ENCODE data around the gene FEM1B. TPM values are rescaled to one million over a fixed set of nuclear protein-coding genes. Genes with fewer than 3 reads are reported as not detected.

Gene FEM1B
- total and polyA plus RNA-seq, 2 of the 8 experiments (the other 6 are each of a cell fraction or from before 2014, with no cell fraction given), result 36.1 to 83.8 TPM

DNA sequence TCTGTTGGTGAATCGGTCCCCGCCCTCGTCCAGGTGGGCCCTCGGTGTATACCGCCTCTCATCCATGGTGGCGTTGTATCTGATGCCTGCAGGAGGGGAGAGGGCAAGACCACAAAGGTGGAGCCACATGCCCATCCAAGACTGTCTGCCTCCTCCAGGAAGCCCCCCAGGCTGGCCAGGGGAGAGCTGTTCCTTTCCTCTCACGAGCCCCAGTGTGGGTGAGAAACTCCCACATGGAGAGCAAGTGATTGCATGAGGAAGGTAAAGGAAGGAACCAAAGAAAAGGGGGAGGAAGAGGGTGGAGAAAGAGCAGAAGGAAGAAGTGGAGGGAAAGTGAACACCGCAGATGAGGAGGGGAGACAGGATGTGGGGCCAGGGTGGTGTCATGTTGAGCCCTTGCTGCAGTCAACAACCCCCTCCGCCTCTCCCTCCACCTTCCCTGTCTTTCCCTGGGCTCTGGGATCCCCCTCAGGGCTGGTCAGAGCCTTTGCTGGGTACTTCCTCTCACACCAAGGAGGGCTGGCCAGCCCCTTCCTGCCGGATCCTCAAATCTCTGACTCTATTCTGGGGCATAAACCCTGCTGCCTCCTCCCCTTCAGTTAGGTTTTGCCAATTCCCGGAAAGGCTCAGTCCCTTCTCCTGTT lies 49.3 kb downstream of the FEM1B start:
- Histone ChIP-seq H3K4me1 (replicated peaks in 1 of 4; ENCODE audit: control insufficient read depth in 3 of 4, insufficient read depth in 4 of 4, low read length in 3 of 4) (peaks cover 2 to 18% (median 8%) of the 10 kb centered on the region in 4 experiments), H3K23ac (ENCODE audit: insufficient read length) (no peak overlapping the region), H3K27ac (ENCODE audit: low read depth, low read length) (no peak overlapping the region), H2BK12ac (ENCODE audit: low read depth, low read length) (no peak overlapping the region), H3K9ac (replicated peaks in 1 of 4; ENCODE audit: extremely low read depth in 1 of 4, low read depth in 3 of 4, low read length in 3 of 4) (no peak overlapping the region), H2BK5ac (ENCODE audit: low read depth, low read length) (no peak overlapping the region), H3K79me1 (ENCODE audit: low read depth, low read length) (no peaks in the 10 kb centered on the region), H3K4me2 (ENCODE audit: insufficient read depth in 1 of 2, low read depth in 2 of 2, low read length in 2 of 2) (no peak overlapping the region), H3K9me3 (ENCODE audit: insufficient read depth in 2 of 2, low read depth in 1 of 2, low read length in 1 of 2) (no peaks in the 10 kb centered on the region), H3K4me3 (ENCODE audit: extremely low read depth in 1 of 4, insufficient read depth in 2 of 4, low read depth in 3 of 4, low read length in 4 of 4) (no peak overlapping the region), H4K8ac (ENCODE audit: extremely low read depth, insufficient read depth, low read length) (no peak overlapping the region), H3K18ac (ENCODE audit: extremely low read depth, low read length) (no peak overlapping the region), H3K14ac (ENCODE audit: insufficient read length) (no peak overlapping the region), H2BK20ac (ENCODE audit: low read length) (0 out of 2 replicates have a peak overlapping the region, but pooled peaks have one; percentile 32), H4K5ac (ENCODE audit: insufficient read length, low read depth, low read length) (no peak overlapping the region), H3K79me2 (ENCODE audit: control insufficient read depth in 1 of 2, insufficient read depth in 2 of 2, low read length in 2 of 2) (no peaks in the 10 kb centered on the region), H2AK5ac (ENCODE audit: low read depth, low read length) (no peak overlapping the region), H2AFZ (ENCODE audit: low read length) (peak overlapping the region; percentile 50; the same call in 1 of the 2 replicates), H3K36me3 (ENCODE audit: control insufficient read depth in 2 of 4, insufficient read depth in 4 of 4, low read length in 3 of 4) (no peaks in the 10 kb centered on the region), H2BK120ac (replicated peaks; ENCODE audit: low read depth, low read length) (no peak overlapping the region), H3K4ac (replicated peaks; ENCODE audit: insufficient read length, low read depth, low read length) (no peak overlapping the region), H3K27me3 (replicated peaks in 1 of 4; ENCODE audit: control insufficient read depth in 3 of 4, extremely low read depth in 1 of 4, insufficient read depth in 3 of 4, low read length in 3 of 4) (no peaks in the 10 kb centered on the region), H3K23me2 (ENCODE audit: low read depth, low read length) (0 out of 2 replicates have a peak, but pooled peaks cover 2% of the 10 kb centered on the region), H4K91ac (replicated peaks; ENCODE audit: insufficient read length, low read length) (no peak overlapping the region), H4K20me1 (replicated peaks in 1 of 2; ENCODE audit: control insufficient read depth in 1 of 2, insufficient read depth in 2 of 2, low read length in 2 of 2) (no peaks in the 10 kb centered on the region), H2BK15ac (ENCODE audit: low read length) (peak overlapping the region; percentile 75; the same call in 1 of the 2 replicates), H3K56ac (replicated peaks; ENCODE audit: insufficient read length, low read depth, low read length) (no peak overlapping the region)
- FAIRE-seq (no peak), DNase-seq (ENCODE audit: low read depth in 1 of 2, low spot score in 2 of 2) (no peak)
- ChIA-PET CTCF (ENCODE audit: partially characterized antibody) (interaction anchor here (0.7 to 2.6 kb wide), 7 partner anchors 11 to 763 kb away, joined by 3 to 15 read pairs (median 4); no protein-coding TSS in a partner anchor), POLR2A (ENCODE audit: partially characterized antibody) (interaction anchor here (1.1 kb wide), 1 partner anchor 70 kb away, joined by 3 read pairs; no protein-coding TSS in a partner anchor)
- no peak for TF ChIP-seq NRF1 (IDR thresholded peaks at IDR 0.05; ENCODE audit: low read depth, low read length)
- TF ChIP-seq, protein P1, sequence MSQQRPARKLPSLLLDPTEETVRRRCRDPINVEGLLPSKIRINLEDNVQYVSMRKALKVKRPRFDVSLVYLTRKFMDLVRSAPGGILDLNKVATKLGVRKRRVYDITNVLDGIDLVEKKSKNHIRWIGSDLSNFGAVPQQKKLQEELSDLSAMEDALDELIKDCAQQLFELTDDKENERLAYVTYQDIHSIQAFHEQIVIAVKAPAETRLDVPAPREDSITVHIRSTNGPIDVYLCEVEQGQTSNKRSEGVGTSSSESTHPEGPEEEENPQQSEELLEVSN (IDR thresholded peaks at IDR 0.05), result peak; percentile 16; the same call in 1 of the 2 replicates
- 87% methylated on average over 11 of the region's 11 CpGs; no CpG with 5 or more reads in 1 of the 2 experiments for WGBS, 2 experiments (ENCODE audit: extremely low coverage in 1 of 2, insufficient coverage in 1 of 2, insufficient read length in 1 of 2, insufficient replicate concordance in 2 of 2, low coverage in 1 of 2, low lambda C conversion rate in 2 of 2, missing lambda C conversion rate in 1 of 2)

Measured in H1 (cell line).